Astrocyte of the cerebellum (primary cell): ENCODE data around the gene AP1S3.
"Not testable (repeated sequence)": the region's sequence is repeated elsewhere in the genome, so short reads cannot be mapped to it uniquely, and the experiment has no call there.

Experiments
- DNase-seq: peaks from one replicate; pipeline ENCODE4 v3.0.0-alpha.2; 2011; ENCODE audit warnings: low read depth
- H3K4me3 ChIP-seq: 2 replicates; pipeline ENCODE4 v1.5.1; 2011; ENCODE audit warnings: mild to moderate bottlenecking, low read depth, low read length, moderate library complexity
- in situ Hi-C: cut with HindIII; loops from 2 replicates; pipeline ENCODE4 v1.10.0; 2017; ENCODE audit warnings: low sequenced_read_pairs
- TF ChIP-seq, protein P1 (sequence below): IDR thresholded peaks from 2 replicates; pipeline ENCODE4 v1.5.1; 2012; ENCODE audit warnings: low read length, low read depth, moderate library complexity, mild to moderate bottlenecking; ENCODE audit errors: missing control alignments

Gene AP1S3

GRCh38 chr2:223797811-223798721 lies 39.3 kb downstream of the AP1S3 start:
- peak; percentile 62 for DNase-seq
- in situ Hi-C loops: no loop called here
- H3K4me3 ChIP-seq: no peak overlapping the region
- TF ChIP-seq, protein P1, sequence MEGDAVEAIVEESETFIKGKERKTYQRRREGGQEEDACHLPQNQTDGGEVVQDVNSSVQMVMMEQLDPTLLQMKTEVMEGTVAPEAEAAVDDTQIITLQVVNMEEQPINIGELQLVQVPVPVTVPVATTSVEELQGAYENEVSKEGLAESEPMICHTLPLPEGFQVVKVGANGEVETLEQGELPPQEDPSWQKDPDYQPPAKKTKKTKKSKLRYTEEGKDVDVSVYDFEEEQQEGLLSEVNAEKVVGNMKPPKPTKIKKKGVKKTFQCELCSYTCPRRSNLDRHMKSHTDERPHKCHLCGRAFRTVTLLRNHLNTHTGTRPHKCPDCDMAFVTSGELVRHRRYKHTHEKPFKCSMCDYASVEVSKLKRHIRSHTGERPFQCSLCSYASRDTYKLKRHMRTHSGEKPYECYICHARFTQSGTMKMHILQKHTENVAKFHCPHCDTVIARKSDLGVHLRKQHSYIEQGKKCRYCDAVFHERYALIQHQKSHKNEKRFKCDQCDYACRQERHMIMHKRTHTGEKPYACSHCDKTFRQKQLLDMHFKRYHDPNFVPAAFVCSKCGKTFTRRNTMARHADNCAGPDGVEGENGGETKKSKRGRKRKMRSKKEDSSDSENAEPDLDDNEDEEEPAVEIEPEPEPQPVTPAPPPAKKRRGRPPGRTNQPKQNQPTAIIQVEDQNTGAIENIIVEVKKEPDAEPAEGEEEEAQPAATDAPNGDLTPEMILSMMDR: peak; percentile 67

- no peak overlapping the region for H3K4me3 ChIP-seq
- TF ChIP-seq, protein P1: no peak
- peak; percentile 59 for DNase-seq
- in situ Hi-C loops: no loop called here
Measured at GRCh38 chr2:223797037-223797436, 40.3 kb downstream of the AP1S3 start.

DNA sequence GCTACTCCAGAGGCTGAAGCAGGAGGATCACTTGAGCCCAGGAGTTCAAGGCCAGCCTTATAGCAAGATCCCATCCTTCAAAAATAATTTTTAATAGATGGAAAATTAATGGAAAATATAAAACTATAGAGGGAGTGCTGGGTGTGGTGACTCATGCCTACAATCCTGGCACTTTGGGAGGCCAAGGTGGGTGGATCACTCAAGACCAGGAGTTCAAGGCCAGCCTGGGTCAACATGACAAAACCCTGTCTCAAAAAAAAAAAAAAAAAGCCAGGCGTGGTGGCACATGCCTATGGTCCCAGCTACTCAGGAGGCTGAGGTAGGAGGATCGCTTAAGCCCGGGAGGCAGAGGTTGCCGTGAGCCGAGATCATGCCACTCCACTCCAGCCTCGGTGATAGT lies 48.0 kb downstream of the AP1S3 start:
- TF ChIP-seq, protein P1: no peak
- H3K4me3 ChIP-seq: no peak overlapping the region
- DNase-seq: no peak
- in situ Hi-C loops: no loop called here

DNA sequence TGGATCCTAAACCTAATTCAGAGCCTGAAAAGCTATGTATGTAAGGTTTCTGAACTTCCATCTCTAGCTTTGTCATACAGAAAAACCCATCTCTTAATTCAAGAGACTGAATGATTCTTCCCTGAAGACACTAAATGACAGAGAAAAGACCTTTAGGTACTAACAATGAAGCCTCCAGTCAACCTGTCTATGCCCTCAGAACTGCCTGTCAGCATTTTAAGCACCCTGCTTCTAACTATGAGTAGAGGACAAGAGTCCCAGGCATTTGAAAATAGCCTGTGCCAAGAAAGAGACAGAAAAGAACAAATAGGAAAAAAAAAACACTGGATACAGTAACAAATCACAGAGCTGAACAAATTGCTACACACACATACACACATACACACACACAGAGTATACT lies 48.6 kb downstream of the AP1S3 start:
- H3K4me3 ChIP-seq: no peak overlapping the region
- in situ Hi-C loops: no loop called here
- DNase-seq: no peak

GRCh38 chr2:223788106-223788505 lies 49.3 kb downstream of the AP1S3 start:
- in situ Hi-C loops, H3K4me3 ChIP-seq, DNase-seq: not testable (repeated sequence)

More for the DNA sequence above, 48.6 kb downstream of the AP1S3 start:
- TF ChIP-seq, protein P1: no peak

- no peak for DNase-seq
- TF ChIP-seq, protein P1: no peak
- in situ Hi-C loops: no loop called here
- H3K4me3 ChIP-seq: no peak overlapping the region
Measured at GRCh38 chr2:223787358-223787757, 50.0 kb downstream of the AP1S3 start.

- H3K4me3 ChIP-seq: no peak overlapping the region
- no peak for DNase-seq
- in situ Hi-C loops: no loop called here
- TF ChIP-seq, protein P1: no peak
Measured at GRCh38 chr2:223786943-223787342, 50.4 kb downstream of the AP1S3 start.
